Measurements from ENCODE around the gene TMEM18.

- TF ChIP-seq CTCF (conservative IDR thresholded peaks at IDR 0.05 in 1 of 2, IDR thresholded peaks at IDR 0.05 in 1 of 2; ENCODE audit: low read depth in 1 of 2, low read length in 2 of 2) (no peak), EZH2 (IDR thresholded peaks at IDR 0.05; ENCODE audit: low read length, missing control alignments) (no peak)
Measured at GRCh38 chr2:647691-648231, 29.4 kb downstream of the TMEM18 start.

All from fibroblast of lung (primary cell).